ENCODE data around the gene GALNT18.

The GALNT18 gene

GRCh38 chr11:11338304-11338703 is 283.5 kb downstream of the GALNT18 start:
- DNase-seq: no peak

GRCh38 chr11:11336664-11337063 is 285.1 kb downstream of the GALNT18 start:
- no peak for DNase-seq

GRCh38 chr11:11335043-11335442 is 286.8 kb downstream of the GALNT18 start:
- peak in 1 of 3 experiments; percentile 3 for DNase-seq

GRCh38 chr11:11334607-11335006 is 287.2 kb downstream of the GALNT18 start:
- no peak for DNase-seq

- peak in 2 of 3 experiments; percentile 17 to 33 for DNase-seq
Measured at GRCh38 chr11:11332141-11332710, 289.6 kb downstream of the GALNT18 start.

GRCh38 chr11:11329062-11329806 is 292.6 kb downstream of the GALNT18 start:
- no peak for DNase-seq

- DNase-seq: no peak
Measured at GRCh38 chr11:11324090-11324489, 297.7 kb downstream of the GALNT18 start.

GRCh38 chr11:11322101-11322500 is 299.7 kb downstream of the GALNT18 start:
- no peak for DNase-seq

GRCh38 chr11:11320825-11321224 is 301.0 kb downstream of the GALNT18 start:
- DNase-seq: no peak

GRCh38 chr11:11318961-11319360 is 302.8 kb downstream of the GALNT18 start:
- no peak for DNase-seq

- DNase-seq: no peak
Measured at GRCh38 chr11:11318461-11318860, 303.3 kb downstream of the GALNT18 start.

GRCh38 chr11:11316651-11317230 is 305.1 kb downstream of the GALNT18 start:
- DNase-seq: no peak

- no peak for DNase-seq
Measured at GRCh38 chr11:11313902-11314692, 307.7 kb downstream of the GALNT18 start.

GRCh38 chr11:11313426-11313825 is 308.4 kb downstream of the GALNT18 start:
- peak in 2 of 3 experiments; percentile 10 to 25 for DNase-seq

- peak in 1 of 3 experiments; percentile 10 for DNase-seq
Measured at GRCh38 chr11:11312738-11313137, 309.1 kb downstream of the GALNT18 start.

GRCh38 chr11:11311169-11311568 is 310.6 kb downstream of the GALNT18 start:
- no peak for DNase-seq

GRCh38 chr11:11309906-11310305 is 311.9 kb downstream of the GALNT18 start:
- DNase-seq: no peak

- no peak for DNase-seq
Measured at GRCh38 chr11:11308249-11308648, 313.6 kb downstream of the GALNT18 start.

- no peak for DNase-seq
Measured at GRCh38 chr11:11306855-11307254, 314.9 kb downstream of the GALNT18 start.

- DNase-seq: no peak
Measured at GRCh38 chr11:11304550-11304949, 317.3 kb downstream of the GALNT18 start.

- peak in 1 of 3 experiments; percentile 95 for DNase-seq
Measured at GRCh38 chr11:11302565-11302964, 319.2 kb downstream of the GALNT18 start.

- no peak for DNase-seq
Measured at GRCh38 chr11:11301212-11301611, 320.6 kb downstream of the GALNT18 start.

GRCh38 chr11:11297578-11297977 is 324.2 kb downstream of the GALNT18 start:
- peak in 1 of 3 experiments; percentile 45 for DNase-seq
